Tibial artery (tissue), 4 donors: ENCODE results near the gene SPATA20.

Experiments used
- DNase-seq, 2 donors: peaks; one replicate each; pipeline ENCODE4 v3.0.0-alpha.2; 2019
- H3K27ac ChIP-seq, 2 donors: fragments of 200-600 bp; sonication (generic) in 1 of 2; 1 replicate in 1 of 2; 2 replicates in 1 of 2; pipeline ENCODE4 v1.5.1; 2018 to 2019; ENCODE audit warnings: mild to moderate bottlenecking in 1 of 2
- H3K27me3 ChIP-seq, 2 donors: fragments of 200-600 bp; sonication (generic) in 1 of 2; one replicate each; pipeline versions ENCODE4 v1.5.1 to v1.6.0; 2016 to 2019
- H3K36me3 ChIP-seq, 3 donors: fragments of 200-600 bp; sonication (generic) in 2 of 3; one replicate each; pipeline ENCODE4 v1.5.1; 2016 to 2019; ENCODE audit warnings: mild to moderate bottlenecking in 2 of 3
- H3K4me1 ChIP-seq, 4 donors: fragments of 200-600 bp; sonication (generic) in 2 of 4; 1 replicate in 3 of 4; 2 replicates in 1 of 4; pipeline ENCODE4 v1.5.1; 2016 to 2019
- H3K4me3 ChIP-seq, 2 donors: fragments of 200-600 bp; sonication (generic) in 1 of 2; 1 replicate in 1 of 2; 2 replicates in 1 of 2; pipeline ENCODE4 v1.5.1; 2018 to 2019; ENCODE audit warnings: mild to moderate bottlenecking in 2 of 2
- H3K9me3 ChIP-seq, 3 donors: fragments of 200-600 bp; sonication (generic) in 1 of 3; one replicate each; pipeline ENCODE4 v1.5.1; 2016 to 2019
- intact Hi-C: fragments of 100-400 bp; cut with DNase I; formaldehyde crosslinking; loops from one replicate; pipeline ENCODE4 v1.15.0; 2023; ENCODE audit warnings: low total_unique reads
- TF ChIP-seq, protein P1 (sequence below), 2 experiments: fragments of 200-600 bp in 1 of 2; fragments of 450-650 bp in 1 of 2; IDR thresholded peaks; one replicate each; pipeline ENCODE4 v1.5.1; 2017 to 2019; ENCODE audit warnings: antibody characterized with exemption in 2 of 2, mild to moderate bottlenecking in 1 of 2, moderate library complexity in 1 of 2

The SPATA20 gene

GRCh38 chr17:50547736-50548083 lies 736 bp downstream of the SPATA20 start:
- Histone ChIP-seq H3K4me1 (peaks cover 1 to 21% (median 13%) of the 10 kb centered on the region in 4 donors), H3K27me3 (no peaks in the 10 kb centered on the region)
- no peak for DNase-seq

DNA sequence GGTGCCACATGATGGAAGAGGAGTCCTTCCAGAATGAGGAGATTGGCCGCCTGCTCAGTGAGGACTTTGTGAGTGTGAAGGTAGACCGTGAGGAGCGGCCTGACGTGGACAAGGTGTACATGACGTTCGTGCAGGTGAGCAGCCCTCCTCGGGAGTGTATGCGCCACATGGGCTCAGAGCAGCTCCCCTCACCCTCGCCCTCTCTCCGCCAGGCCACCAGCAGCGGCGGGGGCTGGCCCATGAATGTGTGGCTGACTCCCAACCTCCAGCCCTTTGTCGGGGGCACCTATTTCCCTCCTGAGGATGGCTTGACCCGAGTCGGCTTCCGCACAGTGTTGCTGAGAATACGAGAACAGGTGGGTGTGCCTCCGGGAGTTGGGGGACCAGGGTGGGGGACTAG lies 1.9 kb downstream of the SPATA20 start:
- no peaks in the 10 kb centered on the region for H3K9me3 ChIP-seq
- intact Hi-C loops: loop anchor here (5.0 kb wide), 2 partner anchors 153 to 293 kb away; no protein-coding TSS in a partner anchor
- H3K4me3 ChIP-seq: no peak overlapping the region
- no peak overlapping the region for H3K27ac ChIP-seq
- H3K36me3 ChIP-seq: peaks cover 0 to 40% (median 26%) of the 10 kb centered on the region in 3 donors
- DNase-seq: no peak
- TF ChIP-seq, protein P1, sequence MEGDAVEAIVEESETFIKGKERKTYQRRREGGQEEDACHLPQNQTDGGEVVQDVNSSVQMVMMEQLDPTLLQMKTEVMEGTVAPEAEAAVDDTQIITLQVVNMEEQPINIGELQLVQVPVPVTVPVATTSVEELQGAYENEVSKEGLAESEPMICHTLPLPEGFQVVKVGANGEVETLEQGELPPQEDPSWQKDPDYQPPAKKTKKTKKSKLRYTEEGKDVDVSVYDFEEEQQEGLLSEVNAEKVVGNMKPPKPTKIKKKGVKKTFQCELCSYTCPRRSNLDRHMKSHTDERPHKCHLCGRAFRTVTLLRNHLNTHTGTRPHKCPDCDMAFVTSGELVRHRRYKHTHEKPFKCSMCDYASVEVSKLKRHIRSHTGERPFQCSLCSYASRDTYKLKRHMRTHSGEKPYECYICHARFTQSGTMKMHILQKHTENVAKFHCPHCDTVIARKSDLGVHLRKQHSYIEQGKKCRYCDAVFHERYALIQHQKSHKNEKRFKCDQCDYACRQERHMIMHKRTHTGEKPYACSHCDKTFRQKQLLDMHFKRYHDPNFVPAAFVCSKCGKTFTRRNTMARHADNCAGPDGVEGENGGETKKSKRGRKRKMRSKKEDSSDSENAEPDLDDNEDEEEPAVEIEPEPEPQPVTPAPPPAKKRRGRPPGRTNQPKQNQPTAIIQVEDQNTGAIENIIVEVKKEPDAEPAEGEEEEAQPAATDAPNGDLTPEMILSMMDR (IDR thresholded peaks at IDR 0.05): no peak
- no peaks in the 10 kb centered on the region for H3K27me3 ChIP-seq
- H3K4me1 ChIP-seq: peaks cover 0 to 17% (median 10%) of the 10 kb centered on the region in 4 donors

More at GRCh38 chr17:50547736-50548083, 736 bp downstream of the SPATA20 start:
- intact Hi-C loops: loop anchor here (5.0 kb wide), 2 partner anchors 155 to 295 kb away; no protein-coding TSS in a partner anchor
- TF ChIP-seq, protein P1 (IDR thresholded peaks at IDR 0.05): no peak
- Histone ChIP-seq H3K36me3 (peaks cover 0 to 40% (median 26%) of the 10 kb centered on the region in 3 donors), H3K4me3 (peak overlapping the region; percentile 55 to 66), H3K9me3 (no peaks in the 10 kb centered on the region), H3K27ac (peak overlapping the region; percentile 68 to 81)

- peaks cover 0 to 44% (median 26%) of the 10 kb centered on the region in 3 donors for H3K36me3 ChIP-seq
- TF ChIP-seq, protein P1 (IDR thresholded peaks at IDR 0.05): no peak
- no peak for DNase-seq
- no peak overlapping the region for H3K27ac ChIP-seq
- no peaks in the 10 kb centered on the region for H3K27me3 ChIP-seq
- H3K9me3 ChIP-seq: no peaks in the 10 kb centered on the region
- H3K4me1 ChIP-seq: peaks cover 0 to 17% (median 10%) of the 10 kb centered on the region in 4 donors
- H3K4me3 ChIP-seq: no peak overlapping the region
- intact Hi-C loops: loop anchor here (5.0 kb wide), 2 partner anchors 153 to 293 kb away; no protein-coding TSS in a partner anchor
These were observed 2.4 kb downstream of the SPATA20 start for GRCh38 chr17:50549256-50549941.

- H3K36me3 ChIP-seq: peaks cover 0 to 50% (median 28%) of the 10 kb centered on the region in 3 donors
- no peaks in the 10 kb centered on the region for H3K9me3 ChIP-seq
- intact Hi-C loops: loop anchor here (5.0 kb wide), 3 partner anchors 137 to 292 kb away; no protein-coding TSS in a partner anchor
- no peak overlapping the region for H3K27ac ChIP-seq
- peaks cover 0 to 17% (median 10%) of the 10 kb centered on the region in 4 donors for H3K4me1 ChIP-seq
- TF ChIP-seq, protein P1 (IDR thresholded peaks at IDR 0.05): no peak
- DNase-seq: no peak
- no peak overlapping the region for H3K4me3 ChIP-seq
- H3K27me3 ChIP-seq: no peaks in the 10 kb centered on the region
These were observed 3.0 kb downstream of the SPATA20 start for GRCh38 chr17:50549969-50550368.

DNA sequence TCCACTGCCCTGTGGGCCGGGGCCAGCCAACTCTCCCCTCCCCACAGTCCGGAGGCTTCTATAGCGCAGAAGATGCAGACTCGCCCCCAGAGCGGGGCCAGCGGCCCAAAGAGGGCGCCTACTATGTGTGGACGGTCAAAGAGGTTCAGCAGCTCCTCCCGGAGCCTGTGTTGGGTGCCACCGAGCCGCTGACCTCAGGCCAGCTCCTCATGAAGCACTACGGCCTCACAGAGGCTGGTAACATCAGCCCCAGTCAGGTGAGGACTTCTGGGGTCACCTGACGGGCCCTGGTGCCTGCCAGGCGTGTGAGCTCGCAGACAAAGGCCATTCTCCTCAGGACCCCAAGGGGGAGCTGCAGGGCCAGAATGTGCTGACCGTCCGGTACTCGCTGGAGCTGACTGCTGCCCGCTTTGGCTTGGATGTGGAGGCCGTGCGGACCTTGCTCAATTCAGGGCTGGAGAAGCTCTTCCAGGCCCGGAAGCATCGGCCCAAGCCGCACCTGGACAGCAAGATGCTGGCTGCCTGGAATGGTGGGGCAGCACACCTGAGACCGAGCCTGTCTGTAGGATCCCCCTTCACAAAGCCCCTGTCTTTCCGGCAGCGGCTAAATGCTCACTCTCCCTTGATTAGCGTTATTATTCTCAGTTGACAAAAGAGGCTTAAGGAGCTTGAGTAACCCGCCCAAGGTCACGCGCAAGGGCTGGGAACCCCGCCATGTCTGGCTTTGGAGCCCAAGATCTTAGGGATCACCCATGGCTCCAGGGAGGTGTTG lies 3.9 kb downstream of the SPATA20 start:
- peak overlapping the region in 1 of 2 donors; percentile 18 for H3K27ac ChIP-seq
- TF ChIP-seq, protein P1 (IDR thresholded peaks at IDR 0.05): peak; percentile 89 to 93
- H3K36me3 ChIP-seq: peaks cover 3 to 59% (median 37%) of the 10 kb centered on the region in 3 donors
- peaks cover 0 to under 1% of the 10 kb centered on the region in 2 donors for H3K27me3 ChIP-seq
- peak; percentile 84 to 90 for DNase-seq
- no peak overlapping the region for H3K4me3 ChIP-seq
- no peaks in the 10 kb centered on the region for H3K9me3 ChIP-seq
- intact Hi-C loops: loop anchor here (5.0 kb wide), 1 partner anchor 136 kb away; no protein-coding TSS in a partner anchor
- peaks cover 0 to 17% (median 10%) of the 10 kb centered on the region in 4 donors for H3K4me1 ChIP-seq
